Ectodermal cell (in vitro differentiated cells): Measurements from ENCODE around the gene LRP5.

ENCODE experiments used
- H3K27ac ChIP-seq: 2 replicates; pipeline ENCODE4 v1.7.0; 2013; ENCODE audit warnings: mild to moderate bottlenecking, low read depth, low read length; ENCODE audit not compliant: insufficient read depth, poor library complexity, severe bottlenecking
- H3K27me3 ChIP-seq: 2 replicates; pipeline ENCODE4 v1.7.0; 2013; ENCODE audit warnings: mild to moderate bottlenecking, low read length; ENCODE audit not compliant: insufficient read depth, control insufficient read depth, poor library complexity, severe bottlenecking
- H3K36me3 ChIP-seq: one replicate; pipeline ENCODE4 v1.7.0; 2013; ENCODE audit warnings: low read length; ENCODE audit not compliant: control insufficient read depth, insufficient read depth
- H3K4me1 ChIP-seq: one replicate; pipeline ENCODE4 v1.7.0; 2013; ENCODE audit warnings: low read length; ENCODE audit not compliant: control insufficient read depth, insufficient read depth
- H3K4me3 ChIP-seq: 2 replicates; pipeline ENCODE4 v1.7.0; 2013; ENCODE audit warnings: low read depth, low read length, control low read depth; ENCODE audit not compliant: insufficient read depth
- H3K9me3 ChIP-seq: 2 replicates; pipeline ENCODE4 v1.7.0; 2013; ENCODE audit warnings: mild to moderate bottlenecking, low read length, moderate library complexity; ENCODE audit not compliant: control insufficient read depth
- WGBS, 2 experiments: methylation state at CpG; one replicate each; pipeline ENCODE4 v1.1.7; 2013; ENCODE audit warnings: missing lambda C conversion rate in 2 of 2; 5-methylcytosine and 5-hydroxymethylcytosine counted together

Gene LRP5

DNA sequence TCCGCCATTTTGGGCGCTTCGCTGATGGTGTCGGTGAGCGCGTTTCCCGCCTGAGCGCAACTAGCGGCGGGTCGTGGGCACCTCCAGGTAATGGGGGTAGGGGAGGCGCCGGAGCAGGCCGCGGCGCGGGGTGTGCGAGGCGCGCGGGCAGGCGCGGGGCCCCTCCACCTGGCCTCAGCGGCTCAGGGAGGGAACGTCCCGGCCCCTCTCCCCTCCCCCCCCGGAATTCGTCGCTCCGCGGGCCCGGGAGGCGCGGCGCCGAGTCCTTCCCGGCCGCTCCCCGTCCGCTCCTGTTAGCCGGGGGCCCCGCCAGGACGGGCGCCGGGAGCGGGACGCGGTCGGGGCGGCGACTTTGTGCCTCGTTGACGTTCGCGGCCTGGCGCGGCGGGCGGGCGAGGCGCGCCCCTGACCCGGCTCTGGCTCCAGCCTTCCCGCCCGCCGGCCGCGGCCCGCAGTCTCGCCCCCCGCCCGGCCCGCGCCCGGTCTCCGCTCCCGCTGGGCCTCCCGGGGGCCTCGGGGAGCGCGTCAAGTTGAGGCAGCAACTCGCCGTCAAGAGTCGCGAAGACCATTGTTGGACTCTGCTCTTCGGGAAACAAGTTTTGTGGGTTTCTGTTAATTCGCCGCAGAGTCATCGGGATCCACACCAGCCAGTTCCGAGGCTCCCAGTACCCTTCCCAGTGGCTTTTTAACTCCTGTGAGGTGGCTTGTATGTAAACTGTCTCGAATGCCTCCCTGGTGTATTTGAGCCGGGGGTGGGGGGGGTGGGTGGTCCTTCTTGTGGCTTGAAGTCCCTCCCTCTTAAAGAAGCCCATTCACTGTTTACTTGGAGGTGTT is 148.6 kb downstream of the LRP5 start, which contains the start of gene PPP6R3:
TSS of gene PPP6R3 (plus strand) at position 12 of the 834 bp plus-strand sequence. CDS start 76,913 bp downstream, outside the sequence.
- peak within 1 kb of the TSS; percentile 94 for H3K27ac ChIP-seq
- H3K9me3 ChIP-seq: no peaks in the 10 kb centered on the region
- H3K27me3 ChIP-seq: no peaks in the 10 kb centered on the region
- H3K4me1 ChIP-seq: peaks cover 15% of the 10 kb centered on the region
- H3K36me3 ChIP-seq: no peaks in the 10 kb centered on the region
- peak within 1 kb of the TSS; percentile 76 for H3K4me3 ChIP-seq
- WGBS, 2 experiments: 0% methylated on average over 92 of the region's 92 CpGs

- Histone ChIP-seq H3K4me3 (peak overlapping the region; percentile 76), H3K27ac (no peak overlapping the region), H3K27me3 (no peaks in the 10 kb centered on the region), H3K4me1 (peaks cover 15% of the 10 kb centered on the region), H3K36me3 (no peaks in the 10 kb centered on the region), H3K9me3 (no peaks in the 10 kb centered on the region)
- WGBS, 2 experiments: 5 to 6% methylated on average over 12 of the region's 12 CpGs
Observed at GRCh38 chr11:68461575-68461917, 149.2 kb downstream of the LRP5 start.

DNA sequence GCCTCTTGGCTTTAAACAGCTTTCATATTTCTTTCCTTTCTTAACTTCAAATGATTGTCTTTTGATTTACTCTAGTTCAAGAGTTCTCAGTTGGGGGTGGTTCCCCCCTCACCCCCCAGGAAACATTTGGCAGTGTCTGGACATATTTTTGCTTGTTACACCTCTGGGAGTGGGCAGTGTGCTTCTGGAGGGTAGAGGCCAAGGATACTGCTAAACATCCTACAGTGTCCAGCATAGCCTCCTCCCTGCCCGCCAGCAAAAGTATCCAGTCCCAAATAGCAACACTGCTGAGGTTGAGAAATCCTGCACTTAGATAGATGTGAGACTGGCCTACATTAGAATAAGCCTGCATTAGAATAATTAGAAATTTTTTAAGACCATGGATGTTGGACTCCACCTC is 151.3 kb downstream of the LRP5 start:
- WGBS, 2 experiments: 91 to 95% methylated on average over 1 of the region's 1 CpG
- no peaks in the 10 kb centered on the region for H3K36me3 ChIP-seq
- H3K27me3 ChIP-seq: no peaks in the 10 kb centered on the region
- peaks cover 23% of the 10 kb centered on the region for H3K4me1 ChIP-seq
- no peak overlapping the region for H3K27ac ChIP-seq
- no peaks in the 10 kb centered on the region for H3K9me3 ChIP-seq
- no peak overlapping the region for H3K4me3 ChIP-seq

DNA sequence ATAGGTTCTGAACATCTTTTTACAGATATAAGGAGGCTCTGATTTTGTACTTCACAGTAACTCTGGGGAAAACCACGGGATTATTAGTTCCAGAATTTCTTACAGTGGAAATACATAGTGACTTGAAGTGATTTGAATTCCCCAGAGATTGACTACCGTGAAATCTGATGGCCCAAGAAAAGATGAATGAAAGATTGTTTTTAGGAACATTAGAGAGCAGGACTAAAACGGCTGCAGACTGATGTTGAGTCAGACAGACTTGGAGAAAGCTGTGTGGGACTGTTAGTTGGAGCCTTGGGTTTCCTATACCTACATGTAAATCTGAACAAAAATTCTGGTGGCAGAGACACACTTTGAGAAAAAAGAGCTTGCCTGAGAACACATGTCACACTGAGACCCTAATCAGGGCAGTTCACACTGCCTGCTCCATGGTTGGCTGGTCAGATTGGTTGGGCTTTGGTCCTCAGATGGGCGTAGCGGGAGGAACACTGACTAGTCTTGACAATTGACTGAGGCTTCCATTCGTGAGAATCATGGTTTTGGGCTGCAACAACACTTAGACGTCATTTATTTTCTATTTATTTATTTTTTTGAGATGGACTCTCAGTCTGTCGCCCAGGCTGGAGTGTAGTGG is 154.9 kb downstream of the LRP5 start:
- WGBS, 2 experiments: 90 to 92% methylated on average over 8 of the region's 8 CpGs
- no peak overlapping the region for H3K27ac ChIP-seq

GRCh38 chr11:68468217-68468828 is 155.9 kb downstream of the LRP5 start:
- peaks cover 7% of the 10 kb centered on the region for H3K36me3 ChIP-seq
- no peaks in the 10 kb centered on the region for H3K27me3 ChIP-seq
- no peak overlapping the region for H3K4me3 ChIP-seq
- H3K9me3 ChIP-seq: no peaks in the 10 kb centered on the region
- WGBS, 2 experiments: 90% methylated on average over 3 of the region's 3 CpGs
- H3K4me1 ChIP-seq: peaks cover 24% of the 10 kb centered on the region
- no peak overlapping the region for H3K27ac ChIP-seq

More for the DNA sequence above, 154.9 kb downstream of the LRP5 start:
- Histone ChIP-seq H3K4me3 (no peak overlapping the region), H3K27me3 (no peaks in the 10 kb centered on the region), H3K9me3 (no peaks in the 10 kb centered on the region), H3K4me1 (peaks cover 31% of the 10 kb centered on the region), H3K36me3 (peaks cover 7% of the 10 kb centered on the region)

- WGBS, 2 experiments: 81 to 85% methylated on average over 2 of the region's 2 CpGs
Observed at GRCh38 chr11:68469122-68469521, 156.7 kb downstream of the LRP5 start.

GRCh38 chr11:68469642-68470041 is 157.3 kb downstream of the LRP5 start:
- WGBS, 2 experiments: 71 to 90% methylated on average over 1 of the region's 1 CpG
- H3K36me3 ChIP-seq: peaks cover 7% of the 10 kb centered on the region

More at GRCh38 chr11:68469122-68469521, 156.7 kb downstream of the LRP5 start:
- Histone ChIP-seq H3K4me3 (no peak overlapping the region), H3K4me1 (peaks cover 24% of the 10 kb centered on the region), H3K9me3 (peaks cover under 1% of the 10 kb centered on the region), H3K27me3 (no peaks in the 10 kb centered on the region), H3K36me3 (peaks cover 7% of the 10 kb centered on the region), H3K27ac (no peak overlapping the region)

GRCh38 chr11:68470304-68470811 is 158.0 kb downstream of the LRP5 start:
- Histone ChIP-seq H3K27me3 (no peaks in the 10 kb centered on the region), H3K36me3 (peaks cover 7% of the 10 kb centered on the region), H3K9me3 (peaks cover 3% of the 10 kb centered on the region), H3K27ac (no peak overlapping the region), H3K4me3 (no peak overlapping the region), H3K4me1 (peaks cover 24% of the 10 kb centered on the region)
- 85 to 92% methylated on average over 4 of the region's 4 CpGs for WGBS, 2 experiments

More at GRCh38 chr11:68469642-68470041, 157.3 kb downstream of the LRP5 start:
- no peaks in the 10 kb centered on the region for H3K27me3 ChIP-seq
- H3K27ac ChIP-seq: no peak overlapping the region
- H3K4me1 ChIP-seq: peaks cover 24% of the 10 kb centered on the region
- H3K9me3 ChIP-seq: peaks cover 3% of the 10 kb centered on the region
- H3K4me3 ChIP-seq: no peak overlapping the region

GRCh38 chr11:68471360-68472340 is 159.3 kb downstream of the LRP5 start:
- Histone ChIP-seq H3K36me3 (peaks cover 7% of the 10 kb centered on the region), H3K4me3 (no peak overlapping the region), H3K27me3 (no peaks in the 10 kb centered on the region), H3K4me1 (peaks cover 24% of the 10 kb centered on the region), H3K27ac (no peak overlapping the region), H3K9me3 (peaks cover 3% of the 10 kb centered on the region)
- 94 to 96% methylated on average over 17 of the region's 17 CpGs for WGBS, 2 experiments
